ENCODE data around the gene SUSD6. TPM values are rescaled to one million over a fixed set of nuclear protein-coding genes. Genes with fewer than 3 reads are reported as not detected.

Gene SUSD6
- total RNA-seq, 1 donor from 2014 or later = 13.7 TPM

GRCh38 chr14:69632164-69632563, 20.8 kb downstream of the SUSD6 start:
- no peaks in the 10 kb centered on the region for H3K36me3 Mint-ChIP-seq (ENCODE audit: low read depth)
- no peaks in the 10 kb centered on the region for H3K27me3 Mint-ChIP-seq (ENCODE audit: low read depth)
- H3K4me3 Mint-ChIP-seq = no peak overlapping the region
- H3K27ac Mint-ChIP-seq (ENCODE audit: unreplicated experiment) = no peak overlapping the region
- no peaks in the 10 kb centered on the region for H3K9me3 Mint-ChIP-seq
- TF ChIP-seq CTCF (conservative IDR thresholded peaks at IDR 0.05) = no peak
- DNase-seq (ENCODE audit: low read depth, low spot score) = no peak
- peaks cover 57% of the 10 kb centered on the region for H3K4me1 Mint-ChIP-seq

DNA sequence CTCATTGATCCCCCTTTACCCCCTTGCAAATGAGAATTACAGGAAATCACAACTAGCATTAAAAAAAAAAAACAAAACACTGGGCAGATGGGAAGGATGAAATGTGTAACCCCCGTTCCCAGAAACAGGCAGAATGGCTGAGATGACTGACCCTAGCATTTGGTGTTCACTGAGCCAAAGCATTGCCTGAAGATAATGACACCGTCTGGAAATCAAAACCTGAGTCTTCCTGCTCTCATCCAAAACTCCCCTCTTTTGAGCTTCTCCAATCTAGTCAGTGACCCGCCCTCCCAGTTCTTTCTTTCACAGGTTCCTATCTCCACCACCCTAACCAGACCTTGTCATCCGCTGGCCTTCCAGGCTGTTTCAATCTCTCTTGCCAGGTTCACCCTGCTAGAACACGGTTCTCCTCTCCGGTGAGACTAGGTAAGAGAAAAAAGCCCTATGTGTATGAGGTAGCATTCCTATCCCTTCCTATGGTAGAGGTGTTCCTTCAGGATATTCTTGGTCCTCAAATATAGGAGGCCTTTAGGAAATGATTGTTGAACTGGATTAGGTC, 21.3 kb downstream of the SUSD6 start:
- Mint-ChIP-seq H3K27me3 (ENCODE audit: low read depth) (no peaks in the 10 kb centered on the region), H3K4me3 (no peak overlapping the region), H3K27ac (ENCODE audit: unreplicated experiment) (no peak overlapping the region), H3K4me1 (peaks cover 62% of the 10 kb centered on the region), H3K36me3 (ENCODE audit: low read depth) (no peaks in the 10 kb centered on the region), H3K9me3 (no peaks in the 10 kb centered on the region)
- TF ChIP-seq CTCF (conservative IDR thresholded peaks at IDR 0.05) = no peak
- no peak for DNase-seq (ENCODE audit: low read depth, low spot score)

- no peak for TF ChIP-seq CTCF (conservative IDR thresholded peaks at IDR 0.05)
- H3K4me3 Mint-ChIP-seq = no peak overlapping the region
- H3K36me3 Mint-ChIP-seq (ENCODE audit: low read depth) = no peaks in the 10 kb centered on the region
- H3K4me1 Mint-ChIP-seq = peaks cover 68% of the 10 kb centered on the region
- DNase-seq (ENCODE audit: low read depth, low spot score) = no peak
- H3K27me3 Mint-ChIP-seq (ENCODE audit: low read depth) = no peaks in the 10 kb centered on the region
- no peak overlapping the region for H3K27ac Mint-ChIP-seq (ENCODE audit: unreplicated experiment)
- no peaks in the 10 kb centered on the region for H3K9me3 Mint-ChIP-seq
These were observed 21.8 kb downstream of the SUSD6 start for GRCh38 chr14:69633238-69633637.

DNA sequence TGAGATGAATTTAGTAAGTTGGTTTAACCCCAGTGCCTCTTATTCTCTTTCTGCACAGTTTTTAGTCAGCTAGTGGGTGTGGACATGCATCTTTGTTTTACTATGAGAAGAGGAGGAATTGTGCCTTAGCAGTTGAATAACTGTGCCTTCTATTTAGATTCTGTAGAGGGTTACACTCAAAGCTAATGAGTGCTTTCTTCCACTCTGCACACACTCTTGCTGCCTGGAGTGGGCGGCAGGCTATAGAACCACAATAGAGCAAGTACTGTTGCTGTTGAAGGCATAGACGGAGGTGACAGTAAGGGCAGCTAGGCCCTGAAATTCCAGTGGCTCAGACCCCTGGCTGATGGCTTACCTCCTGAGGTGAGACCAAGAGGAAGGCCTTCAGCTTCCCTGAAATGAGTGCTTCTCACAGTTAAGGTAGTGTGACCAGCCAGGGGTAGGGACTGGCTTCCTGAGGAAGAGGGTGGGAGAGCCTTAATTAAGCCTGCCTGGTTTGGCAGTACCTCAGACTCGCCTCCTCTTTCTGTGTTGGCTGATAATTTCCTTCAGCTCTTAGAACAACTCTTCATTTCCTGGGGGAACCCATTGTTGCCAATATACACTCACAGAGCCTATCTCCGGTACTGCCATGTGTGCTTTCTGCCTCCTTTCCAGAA, 24.7 kb downstream of the SUSD6 start:
- peaks cover 60% of the 10 kb centered on the region for H3K4me1 Mint-ChIP-seq
- H3K27ac Mint-ChIP-seq (ENCODE audit: unreplicated experiment) = no peak overlapping the region

GRCh38 chr14:69636718-69637480, 25.5 kb downstream of the SUSD6 start:
- Mint-ChIP-seq H3K4me3 (no peak overlapping the region), H3K27ac (ENCODE audit: unreplicated experiment) (peak overlapping the region; percentile 91), H3K4me1 (peaks cover 60% of the 10 kb centered on the region), H3K9me3 (peaks cover 5% of the 10 kb centered on the region), H3K36me3 (ENCODE audit: low read depth) (peaks cover 5% of the 10 kb centered on the region), H3K27me3 (ENCODE audit: low read depth) (no peaks in the 10 kb centered on the region)
- TF ChIP-seq CTCF (conservative IDR thresholded peaks at IDR 0.05) = no peak
- no peak for DNase-seq (ENCODE audit: low read depth, low spot score)

More for the DNA sequence above, 24.7 kb downstream of the SUSD6 start:
- DNase-seq (ENCODE audit: low read depth, low spot score) = no peak
- Mint-ChIP-seq H3K9me3 (peaks cover 2% of the 10 kb centered on the region), H3K4me3 (no peak overlapping the region), H3K27me3 (ENCODE audit: low read depth) (no peaks in the 10 kb centered on the region), H3K36me3 (ENCODE audit: low read depth) (peaks cover 2% of the 10 kb centered on the region)
- TF ChIP-seq CTCF (conservative IDR thresholded peaks at IDR 0.05) = no peak

Measured in neural crest cell (in vitro differentiated cells).